ENCODE data around the gene SIX4. TPM values are rescaled to one million over a fixed set of nuclear protein-coding genes. Genes with fewer than 3 reads are reported as not detected.

The SIX4 gene
- total RNA-seq, 1 donor from 2014 or later, result 4.4 TPM

Other genes with a start within 250 kb of the SIX4 start
- gene C14orf39, start 238.3 kb downstream of the SIX4 start, total RNA-seq, result 0.39 TPM
- not detected for gene SIX6, start 215.2 kb downstream of the SIX4 start, total RNA-seq
- gene SIX1, start 74.9 kb downstream of the SIX4 start, total RNA-seq, result 4.6 TPM
- gene MNAT1, start 10.4 kb upstream of the SIX4 start, total RNA-seq, result 53.3 TPM